Measurements from ENCODE around the gene CRYGA.

DNA sequence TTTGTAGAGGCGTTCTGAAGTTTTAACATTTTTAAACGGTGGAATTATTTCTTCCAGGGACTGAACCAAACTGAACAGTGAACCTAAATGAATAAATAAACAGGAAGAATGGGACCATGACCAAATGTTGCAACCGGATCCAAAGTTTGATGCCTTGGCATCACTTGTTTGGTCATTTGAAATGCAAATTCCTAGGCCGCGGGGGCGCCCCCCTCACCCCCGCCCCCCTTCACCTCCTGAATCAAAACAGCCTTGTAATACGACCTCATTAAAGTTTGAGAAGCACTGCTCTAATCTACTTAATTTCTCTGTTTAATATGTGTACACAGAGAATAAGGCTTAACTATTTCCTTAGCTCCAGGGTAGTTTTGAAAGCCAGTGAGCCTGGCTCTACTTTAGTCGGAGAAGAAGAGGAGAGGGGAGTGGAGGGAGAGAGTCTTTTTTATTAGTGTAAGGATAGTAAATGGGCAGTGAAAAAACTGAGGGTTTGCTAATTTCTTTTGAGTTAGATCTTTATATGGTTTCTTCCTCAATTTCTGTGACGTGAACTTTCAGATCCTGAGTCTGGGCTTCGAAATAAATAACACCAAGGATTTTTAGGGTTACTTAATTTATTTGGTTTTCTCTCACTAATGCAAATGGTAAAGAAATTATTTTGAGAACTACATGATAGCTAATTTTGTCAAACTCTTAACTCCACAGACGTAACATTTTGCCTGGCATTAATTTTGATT, 20.8 kb upstream of the CRYGA start:
- TF ChIP-seq TARDBP (IDR thresholded peaks at IDR 0.05) (no peak), HDGF (IDR thresholded peaks at IDR 0.05; ENCODE audit: borderline replicate concordance) (no peak), BHLHE40 (IDR thresholded peaks at IDR 0.05; ENCODE audit: borderline replicate concordance) (no peak), ARNT (IDR thresholded peaks at IDR 0.05) (no peak), FOXK2 (IDR thresholded peaks at IDR 0.05) (no peak), SP1 (IDR thresholded peaks at IDR 0.05) (no peak), FOXA1 (IDR thresholded peaks at IDR 0.05) (no peak), FOXM1 (IDR thresholded peaks at IDR 0.05; ENCODE audit: borderline replicate concordance) (no peak), SUZ12 (IDR thresholded peaks at IDR 0.05) (no peak), ZNF384 (IDR thresholded peaks at IDR 0.05) (no peak), L3MBTL2 (conservative IDR thresholded peaks at IDR 0.05) (no peak)

Measured in HEK293T (cell line).